ENCODE measurements around the gene TRPC4AP.

Gene TRPC4AP

GRCh38 chr20:34997131-34997561 is 95.5 kb downstream of the TRPC4AP start:
- no peak overlapping the region for H3K27ac ChIP-seq (ENCODE audit: low read length)
- no CpG with 5 or more reads among the region's 39 CpGs for WGBS (ENCODE audit: insufficient coverage, insufficient read length)
- no peaks in the 10 kb centered on the region for H3K9me3 ChIP-seq (ENCODE audit: control insufficient read depth, insufficient read depth, low read length)
- H3K4me1 ChIP-seq (ENCODE audit: control insufficient read depth, insufficient read depth, low read length) = no peaks in the 10 kb centered on the region; the same call in 1 of the 2 replicates
- DNase-seq (ENCODE audit: low read depth, low spot score) = no peak
- no peak overlapping the region for H3K4me3 ChIP-seq (ENCODE audit: low read length)
- peaks cover 23% of the 10 kb centered on the region for H3K36me3 ChIP-seq (ENCODE audit: control insufficient read depth, insufficient read depth, low read length)
- no peaks in the 10 kb centered on the region for H3K27me3 ChIP-seq (ENCODE audit: control insufficient read depth, insufficient read depth, low read length)

- Histone ChIP-seq H3K4me1 (ENCODE audit: control insufficient read depth, insufficient read depth, low read length) (no peaks in the 10 kb centered on the region; the same call in 1 of the 2 replicates), H3K4me3 (ENCODE audit: low read length) (no peak overlapping the region), H3K27me3 (ENCODE audit: control insufficient read depth, insufficient read depth, low read length) (no peaks in the 10 kb centered on the region), H3K9me3 (ENCODE audit: control insufficient read depth, insufficient read depth, low read length) (no peaks in the 10 kb centered on the region), H3K36me3 (ENCODE audit: control insufficient read depth, insufficient read depth, low read length) (peaks cover 18% of the 10 kb centered on the region), H3K27ac (ENCODE audit: low read length) (no peak overlapping the region)
- no peak for DNase-seq (ENCODE audit: low read depth, low spot score)
- WGBS (ENCODE audit: insufficient coverage, insufficient read length) = no CpG with 5 or more reads among the region's 26 CpGs
Measured at GRCh38 chr20:34996243-34997028, 96.2 kb downstream of the TRPC4AP start.

GRCh38 chr20:34995696-34996095 is 96.9 kb downstream of the TRPC4AP start:
- no peak overlapping the region for H3K4me3 ChIP-seq (ENCODE audit: low read length)
- DNase-seq (ENCODE audit: low read depth, low spot score) = no peak
- WGBS (ENCODE audit: insufficient coverage, insufficient read length) = no CpG with 5 or more reads among the region's 7 CpGs
- H3K9me3 ChIP-seq (ENCODE audit: control insufficient read depth, insufficient read depth, low read length) = no peaks in the 10 kb centered on the region
- H3K4me1 ChIP-seq (ENCODE audit: control insufficient read depth, insufficient read depth, low read length) = no peaks in the 10 kb centered on the region; the same call in 1 of the 2 replicates
- no peak overlapping the region for H3K27ac ChIP-seq (ENCODE audit: low read length)
- H3K27me3 ChIP-seq (ENCODE audit: control insufficient read depth, insufficient read depth, low read length) = no peaks in the 10 kb centered on the region
- H3K36me3 ChIP-seq (ENCODE audit: control insufficient read depth, insufficient read depth, low read length) = peaks cover 12% of the 10 kb centered on the region

- H3K4me3 ChIP-seq (ENCODE audit: low read length) = no peak overlapping the region
- no CpG with 5 or more reads among the region's 14 CpGs for WGBS (ENCODE audit: insufficient coverage, insufficient read length)
- H3K27me3 ChIP-seq (ENCODE audit: control insufficient read depth, insufficient read depth, low read length) = no peaks in the 10 kb centered on the region
- H3K36me3 ChIP-seq (ENCODE audit: control insufficient read depth, insufficient read depth, low read length) = peaks cover 7% of the 10 kb centered on the region
- no peak for DNase-seq (ENCODE audit: low read depth, low spot score)
- no peak overlapping the region for H3K27ac ChIP-seq (ENCODE audit: low read length)
- H3K4me1 ChIP-seq (ENCODE audit: control insufficient read depth, insufficient read depth, low read length) = no peaks in the 10 kb centered on the region; the same call in 1 of the 2 replicates
- H3K9me3 ChIP-seq (ENCODE audit: control insufficient read depth, insufficient read depth, low read length) = no peaks in the 10 kb centered on the region
Measured at GRCh38 chr20:34995192-34995591, 97.4 kb downstream of the TRPC4AP start.

- H3K27ac ChIP-seq (ENCODE audit: low read length) = no peak overlapping the region
- H3K36me3 ChIP-seq (ENCODE audit: control insufficient read depth, insufficient read depth, low read length) = peaks cover 7% of the 10 kb centered on the region
- no peaks in the 10 kb centered on the region; the same call in 1 of the 2 replicates for H3K4me1 ChIP-seq (ENCODE audit: control insufficient read depth, insufficient read depth, low read length)
- DNase-seq (ENCODE audit: low read depth, low spot score) = no peak
- no peaks in the 10 kb centered on the region for H3K9me3 ChIP-seq (ENCODE audit: control insufficient read depth, insufficient read depth, low read length)
- no CpG with 5 or more reads among the region's 14 CpGs for WGBS (ENCODE audit: insufficient coverage, insufficient read length)
- no peak overlapping the region for H3K4me3 ChIP-seq (ENCODE audit: low read length)
- no peaks in the 10 kb centered on the region for H3K27me3 ChIP-seq (ENCODE audit: control insufficient read depth, insufficient read depth, low read length)
Measured at GRCh38 chr20:34994509-34995131, 98.0 kb downstream of the TRPC4AP start.

- Histone ChIP-seq H3K36me3 (ENCODE audit: control insufficient read depth, insufficient read depth, low read length) (peaks cover 7% of the 10 kb centered on the region), H3K9me3 (ENCODE audit: control insufficient read depth, insufficient read depth, low read length) (no peaks in the 10 kb centered on the region), H3K27me3 (ENCODE audit: control insufficient read depth, insufficient read depth, low read length) (no peaks in the 10 kb centered on the region), H3K27ac (ENCODE audit: low read length) (no peak overlapping the region), H3K4me1 (ENCODE audit: control insufficient read depth, insufficient read depth, low read length) (no peaks in the 10 kb centered on the region; the same call in 1 of the 2 replicates), H3K4me3 (ENCODE audit: low read length) (no peak overlapping the region)
- no peak for DNase-seq (ENCODE audit: low read depth, low spot score)
- WGBS (ENCODE audit: insufficient coverage, insufficient read length) = no CpG with 5 or more reads among the region's 22 CpGs
Measured at GRCh38 chr20:34993941-34994508, 98.6 kb downstream of the TRPC4AP start.

GRCh38 chr20:34992751-34993417 is 99.7 kb downstream of the TRPC4AP start:
- H3K27me3 ChIP-seq (ENCODE audit: control insufficient read depth, insufficient read depth, low read length) = no peaks in the 10 kb centered on the region
- H3K4me3 ChIP-seq (ENCODE audit: low read length) = no peak overlapping the region
- no peaks in the 10 kb centered on the region for H3K9me3 ChIP-seq (ENCODE audit: control insufficient read depth, insufficient read depth, low read length)
- WGBS (ENCODE audit: insufficient coverage, insufficient read length) = no CpG with 5 or more reads among the region's 20 CpGs
- H3K36me3 ChIP-seq (ENCODE audit: control insufficient read depth, insufficient read depth, low read length) = peaks cover 5% of the 10 kb centered on the region; the same call in 1 of the 2 replicates
- H3K27ac ChIP-seq (ENCODE audit: low read length) = no peak overlapping the region
- DNase-seq (ENCODE audit: low read depth, low spot score) = no peak
- no peaks in the 10 kb centered on the region for H3K4me1 ChIP-seq (ENCODE audit: control insufficient read depth, insufficient read depth, low read length)

GRCh38 chr20:34990661-34991214 is 101.9 kb downstream of the TRPC4AP start:
- H3K36me3 ChIP-seq (ENCODE audit: control insufficient read depth, insufficient read depth, low read length) = no peaks in the 10 kb centered on the region; the same call in 1 of the 2 replicates
- no peaks in the 10 kb centered on the region for H3K9me3 ChIP-seq (ENCODE audit: control insufficient read depth, insufficient read depth, low read length)
- no peak overlapping the region for H3K4me3 ChIP-seq (ENCODE audit: low read length)
- no peaks in the 10 kb centered on the region for H3K27me3 ChIP-seq (ENCODE audit: control insufficient read depth, insufficient read depth, low read length)
- no peaks in the 10 kb centered on the region for H3K4me1 ChIP-seq (ENCODE audit: control insufficient read depth, insufficient read depth, low read length)
- DNase-seq (ENCODE audit: low read depth, low spot score) = no peak
- no CpG with 5 or more reads among the region's 18 CpGs for WGBS (ENCODE audit: insufficient coverage, insufficient read length)
- H3K27ac ChIP-seq (ENCODE audit: low read length) = no peak overlapping the region

GRCh38 chr20:34990231-34990630 is 102.4 kb downstream of the TRPC4AP start:
- Histone ChIP-seq H3K4me1 (ENCODE audit: control insufficient read depth, insufficient read depth, low read length) (no peaks in the 10 kb centered on the region; the same call in 1 of the 2 replicates), H3K27ac (ENCODE audit: low read length) (no peak overlapping the region), H3K4me3 (ENCODE audit: low read length) (no peak overlapping the region), H3K36me3 (ENCODE audit: control insufficient read depth, insufficient read depth, low read length) (no peaks in the 10 kb centered on the region), H3K9me3 (ENCODE audit: control insufficient read depth, insufficient read depth, low read length) (no peaks in the 10 kb centered on the region), H3K27me3 (ENCODE audit: control insufficient read depth, insufficient read depth, low read length) (no peaks in the 10 kb centered on the region)
- WGBS (ENCODE audit: insufficient coverage, insufficient read length) = no CpG with 5 or more reads among the region's 11 CpGs
- DNase-seq (ENCODE audit: low read depth, low spot score) = no peak

GRCh38 chr20:34989670-34990069 is 102.9 kb downstream of the TRPC4AP start:
- no peak overlapping the region for H3K27ac ChIP-seq (ENCODE audit: low read length)
- no peak for DNase-seq (ENCODE audit: low read depth, low spot score)

More at GRCh38 chr20:34989670-34990069, 102.9 kb downstream of the TRPC4AP start:
- Histone ChIP-seq H3K4me3 (ENCODE audit: low read length) (no peak overlapping the region), H3K4me1 (ENCODE audit: control insufficient read depth, insufficient read depth, low read length) (peaks cover 3% of the 10 kb centered on the region), H3K9me3 (ENCODE audit: control insufficient read depth, insufficient read depth, low read length) (no peaks in the 10 kb centered on the region), H3K36me3 (ENCODE audit: control insufficient read depth, insufficient read depth, low read length) (no peaks in the 10 kb centered on the region), H3K27me3 (ENCODE audit: control insufficient read depth, insufficient read depth, low read length) (no peaks in the 10 kb centered on the region)
- WGBS (ENCODE audit: insufficient coverage, insufficient read length) = no CpG with 5 or more reads among the region's 14 CpGs
